ENCODE data around the gene VASN. TPM values are rescaled to one million over a fixed set of nuclear protein-coding genes. Genes with fewer than 3 reads are reported as not detected.

VASN gene
- total and polyA plus RNA-seq, 9 of the 15 experiments (the other 6 are each of a cell fraction or from before 2014, with no cell fraction given): 0.01 to 2.5 (median 0.41) TPM; not detected in 1

- Histone ChIP-seq H3K9ac (ENCODE audit: insufficient read depth in 1 of 2, low read depth in 2 of 2, low read length in 2 of 2) (0 out of 4 replicates have a peak overlapping the region, but pooled peaks of 1 of the 2 experiments have one; percentile 54), H3K27me3 (ENCODE audit: control insufficient read depth in 2 of 2, insufficient read depth in 2 of 2, low read length in 2 of 2) (no peaks in the 10 kb centered on the region), H3K4me1 (replicated peaks in 1 of 2; ENCODE audit: control insufficient read depth in 2 of 2, insufficient read depth in 2 of 2, low read length in 2 of 2) (peaks cover 5 to 82% of the 10 kb centered on the region in 2 experiments), H3K4me3 (no peak overlapping the region), H2AFZ (ENCODE audit: low read depth, low read length) (no peak overlapping the region), H3K27ac (ENCODE audit: extremely low read depth, low read depth, low read length) (peak overlapping the region; percentile 28; the same call in 1 of the 3 replicates), H3K36me3 (ENCODE audit: control insufficient read depth, insufficient read depth, low read length) (no peaks in the 10 kb centered on the region), H3K9me1 (ENCODE audit: control insufficient read depth, insufficient read depth, low read length) (no peaks in the 10 kb centered on the region), H3K79me2 (ENCODE audit: control insufficient read depth, insufficient read depth, low read length) (peaks cover 10% of the 10 kb centered on the region; the same call in 2 of the 3 replicates), H4K20me1 (replicated peaks; ENCODE audit: control insufficient read depth, insufficient read depth, low read length) (peaks cover 13% of the 10 kb centered on the region), H3K9me3 (replicated peaks; ENCODE audit: control insufficient read depth, insufficient read depth, low read depth, low read length) (no peaks in the 10 kb centered on the region), H3K4me2 (ENCODE audit: insufficient read depth, low read length) (no peak overlapping the region)
- no TSS peak for BruUV-seq (replicated peaks)
- no peak for FAIRE-seq
- in situ Hi-C loops (cut with MboI) (loop anchor here (10.0 kb wide), 2 partner anchors 120 to 340 kb away; no protein-coding TSS in a partner anchor), intact Hi-C loops (cut with micrococcal nuclease) (no loop called here)
- DNase-seq (ENCODE audit: extremely low read depth in 1 of 4, low spot score in 3 of 4): no peak
- 87% methylated on average over 15 of the region's 22 CpGs for WGBS (ENCODE audit: insufficient coverage, low coverage, missing lambda C conversion rate)
- no peak for ATAC-seq
- TF ChIP-seq ZBTB49 (CRISPR knock-in tag; IDR thresholded peaks at IDR 0.05; ENCODE audit: borderline replicate concordance) (no peak), FOXA3 (CRISPR knock-in tag; conservative IDR thresholded peaks at IDR 0.05 in 1 of 2, IDR thresholded peaks at IDR 0.05 in 1 of 2) (peak in 1 of 2 experiments; percentile 16; a peak in 1 of 4 replicates), USF2 (CRISPR knock-in tag; IDR thresholded peaks at IDR 0.05) (no peak), RBM25 (IDR thresholded peaks at IDR 0.05; ENCODE audit: low read depth, low read length, severe bottlenecking) (no peak), JUND (IDR thresholded peaks at IDR 0.05; ENCODE audit: borderline replicate concordance, low read depth, low read length) (no peak), JUND (tag; IDR thresholded peaks at IDR 0.05; ENCODE audit: borderline replicate concordance, low read depth, low read length) (no peak), ZKSCAN1 (IDR thresholded peaks at IDR 0.05; ENCODE audit: low read depth, low read length) (peak; percentile 97), CREB3 (tag; conservative IDR thresholded peaks at IDR 0.05; ENCODE audit: low read depth) (no peak), SIN3A (IDR thresholded peaks at IDR 0.05; ENCODE audit: borderline replicate concordance in 2 of 2, control insufficient read depth in 1 of 2, low read depth in 2 of 2, low read length in 2 of 2) (no peak), STAT5B (CRISPR knock-in tag; IDR thresholded peaks at IDR 0.05) (no peak), ZNF354B (CRISPR knock-in tag; IDR thresholded peaks at IDR 0.05) (no peak), CBX8 (IDR thresholded peaks at IDR 0.05; ENCODE audit: borderline replicate concordance, extremely low read depth, low read depth, low read length, poor library complexity, severe bottlenecking) (no peak), ATF2 (CRISPR knock-in tag; IDR thresholded peaks at IDR 0.05) (no peak)
- CTCF ChIA-PET (ENCODE audit: low intra/inter-chr PET ratio): no interaction called here
- POLR2A ChIA-PET: interaction anchor here (0.6 kb wide), 1 partner anchor 64 kb away, joined by 4 read pairs; no protein-coding TSS in a partner anchor
Observed at GRCh38 chr16:4324492-4325252, 47.0 kb upstream of the VASN start.

Data from K562 (cell line).